ENCODE measurements around the gene PUDP.

DNA sequence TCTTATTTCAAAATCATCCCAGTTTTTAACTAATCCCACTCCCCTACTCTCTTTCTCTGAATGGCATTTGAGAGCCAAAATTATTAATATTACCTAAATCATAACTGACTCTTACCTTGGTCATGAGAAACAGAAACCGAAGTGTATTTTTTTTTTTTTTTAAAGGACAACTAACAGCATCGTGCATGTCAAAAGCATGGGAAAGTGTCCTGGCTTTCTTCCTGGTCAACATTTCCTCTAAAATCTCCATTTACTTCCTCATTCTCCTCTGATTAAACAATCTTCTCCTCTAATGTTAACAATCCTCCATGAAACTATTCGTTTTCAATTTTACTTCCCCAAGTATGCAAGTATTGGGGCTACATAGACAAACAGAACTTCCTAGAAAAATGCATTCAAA, 2.5 kb downstream of the PUDP start:
- TF ChIP-seq, protein P1, sequence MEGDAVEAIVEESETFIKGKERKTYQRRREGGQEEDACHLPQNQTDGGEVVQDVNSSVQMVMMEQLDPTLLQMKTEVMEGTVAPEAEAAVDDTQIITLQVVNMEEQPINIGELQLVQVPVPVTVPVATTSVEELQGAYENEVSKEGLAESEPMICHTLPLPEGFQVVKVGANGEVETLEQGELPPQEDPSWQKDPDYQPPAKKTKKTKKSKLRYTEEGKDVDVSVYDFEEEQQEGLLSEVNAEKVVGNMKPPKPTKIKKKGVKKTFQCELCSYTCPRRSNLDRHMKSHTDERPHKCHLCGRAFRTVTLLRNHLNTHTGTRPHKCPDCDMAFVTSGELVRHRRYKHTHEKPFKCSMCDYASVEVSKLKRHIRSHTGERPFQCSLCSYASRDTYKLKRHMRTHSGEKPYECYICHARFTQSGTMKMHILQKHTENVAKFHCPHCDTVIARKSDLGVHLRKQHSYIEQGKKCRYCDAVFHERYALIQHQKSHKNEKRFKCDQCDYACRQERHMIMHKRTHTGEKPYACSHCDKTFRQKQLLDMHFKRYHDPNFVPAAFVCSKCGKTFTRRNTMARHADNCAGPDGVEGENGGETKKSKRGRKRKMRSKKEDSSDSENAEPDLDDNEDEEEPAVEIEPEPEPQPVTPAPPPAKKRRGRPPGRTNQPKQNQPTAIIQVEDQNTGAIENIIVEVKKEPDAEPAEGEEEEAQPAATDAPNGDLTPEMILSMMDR (IDR thresholded peaks at IDR 0.05) = no peak
- TF ChIP-seq POLR2A (IDR thresholded peaks at IDR 0.05) = no peak

Measured in Peyer's patch (tissue), 4 donors.